IMR-90 (cell line): ENCODE measurements around the gene MTG1. TPM values are rescaled to one million over a fixed set of nuclear protein-coding genes. Genes with fewer than 3 reads are reported as not detected.

Experiments
- ATAC-seq: fragments of 200-7000 bp; cut with Tn5 transposase; 2 replicates; pipeline ENCODE4 v1.9.1; 2020; ENCODE audit warnings: low read depth, mild to moderate bottlenecking, moderate library complexity
- BruUV-seq: library from RNA; stranded (reverse); fragments of 400-500 nt; replicated peaks from 2 replicates; lab custom pipeline; 2021; lab: Mats Ljungman, UMichigan
- CTCF ChIA-PET: fragments of 300-600 bp; formaldehyde crosslinking; extraction: SDS; loops from one replicate; lab custom pipeline; 2021; ENCODE audit warnings: antibody characterized with exemption; lab: Yijun Ruan, JAX
- POLR2A ChIA-PET: fragments of 300-600 bp; sonication (Branson Sonifier 250); formaldehyde crosslinking; loops from one replicate; lab custom pipeline; 2022; ENCODE audit warnings: antibody characterized with exemption; ENCODE audit not compliant: unreplicated experiment; lab: Charles Lee
- DNase-seq: peaks from one replicate; pipeline ENCODE4 v3.0.0; 2013
- H2AFZ ChIP-seq: replicated peaks from 2 replicates; pipeline ENCODE3; 2013; ENCODE audit warnings: low read length, mild to moderate bottlenecking; ENCODE audit not compliant: poor library complexity
- H2AK5ac ChIP-seq: 2 replicates; pipeline ENCODE4 v1.6.1; 2013; ENCODE audit warnings: low read depth, low read length, inconsistent platforms
- H2AK9ac ChIP-seq: replicated peaks from 2 replicates; pipeline ENCODE3; 2013; ENCODE audit warnings: mild to moderate bottlenecking, low read depth, low read length, moderate library complexity; ENCODE audit not compliant: poor library complexity
- H2BK120ac ChIP-seq: 2 replicates; pipeline ENCODE4 v1.6.1; 2013; ENCODE audit warnings: low read depth, low read length, inconsistent platforms
- H2BK15ac ChIP-seq: 3 replicates; pipeline ENCODE4 v1.6.1; 2013; ENCODE audit warnings: low read depth, low read length, inconsistent platforms
- H2BK20ac ChIP-seq: 2 replicates; pipeline ENCODE4 v1.6.1; 2013; ENCODE audit warnings: low read depth, mild to moderate bottlenecking, inconsistent platforms, low read length, moderate library complexity
- H2BK5ac ChIP-seq: 2 replicates; pipeline ENCODE4 v1.6.1; 2013; ENCODE audit warnings: mild to moderate bottlenecking, low read depth, low read length, inconsistent platforms; ENCODE audit not compliant: poor library complexity, severe bottlenecking
- H3K14ac ChIP-seq: replicated peaks from 2 replicates; pipeline ENCODE4 v1.6.1; 2013; ENCODE audit warnings: low read depth, low read length, inconsistent platforms
- H3K18ac ChIP-seq: 2 replicates; pipeline ENCODE4 v1.6.1; 2013; ENCODE audit warnings: low read depth, low read length, control low read depth
- H3K23ac ChIP-seq: 2 replicates; pipeline ENCODE4 v1.6.1; 2013; ENCODE audit warnings: low read depth, low read length, inconsistent platforms
- H3K27ac ChIP-seq: 2 replicates; pipeline ENCODE4 v1.5.1; 2013; ENCODE audit warnings: mild to moderate bottlenecking, control low read depth, low read length; ENCODE audit not compliant: insufficient read depth
- H3K27me3 ChIP-seq: 2 replicates; pipeline ENCODE4 v1.6.1; 2013; ENCODE audit warnings: low read length; ENCODE audit not compliant: control insufficient read depth, insufficient read depth
- H3K36me3 ChIP-seq: 2 replicates; pipeline ENCODE4 v1.6.1; 2013; ENCODE audit warnings: low read length, mixed read lengths; ENCODE audit not compliant: control insufficient read depth, insufficient read depth
- H3K4ac ChIP-seq: 2 replicates; pipeline ENCODE4 v1.6.1; 2013; ENCODE audit warnings: low read depth, low read length, inconsistent platforms
- H3K4me1 ChIP-seq: 2 replicates; pipeline ENCODE4 v1.6.1; 2013; ENCODE audit warnings: low read length, mixed read lengths; ENCODE audit not compliant: control insufficient read depth, insufficient read depth
- H3K4me2 ChIP-seq: 2 replicates; pipeline ENCODE4 v1.6.1; 2013; ENCODE audit warnings: low read depth, mild to moderate bottlenecking, control low read depth, low read length, moderate library complexity
- H3K4me3 ChIP-seq: 2 replicates; pipeline ENCODE4 v1.5.1; 2013; ENCODE audit warnings: low read depth, mild to moderate bottlenecking, control low read depth, low read length, moderate library complexity; ENCODE audit not compliant: insufficient read depth
- H3K56ac ChIP-seq: 2 replicates; pipeline ENCODE4 v1.6.1; 2013; ENCODE audit warnings: low read length, inconsistent platforms; ENCODE audit not compliant: insufficient read depth; ENCODE audit errors: extremely low read depth
- H3K79me1 ChIP-seq, 2 experiments: 2 replicates each; pipeline ENCODE4 v1.6.1; 2013; ENCODE audit warnings: low read length in 2 of 2, inconsistent platforms in 1 of 2, low read depth in 1 of 2
- H3K9ac ChIP-seq: 2 replicates; pipeline ENCODE4 v1.6.1; 2013; ENCODE audit warnings: low read depth, low read length, control low read depth
- H3K9me1 ChIP-seq: 2 replicates; pipeline ENCODE4 v1.6.1; 2013; ENCODE audit warnings: low read length, inconsistent platforms; ENCODE audit not compliant: insufficient read depth
- H3K9me3 ChIP-seq: 2 replicates; pipeline ENCODE4 v1.6.1; 2013; ENCODE audit warnings: low read length; ENCODE audit not compliant: control insufficient read depth, insufficient read depth
- H4K20me1 ChIP-seq: 2 replicates; pipeline ENCODE4 v1.6.1; 2013; ENCODE audit warnings: low read length, inconsistent platforms; ENCODE audit not compliant: insufficient read depth
- H4K5ac ChIP-seq: 2 replicates; pipeline ENCODE4 v1.6.1; 2013; ENCODE audit warnings: mild to moderate bottlenecking, low read depth, low read length, control low read depth
- H4K8ac ChIP-seq, 2 experiments: 2 replicates each; pipeline ENCODE4 v1.6.1; 2013; ENCODE audit warnings: low read depth in 2 of 2, low read length in 2 of 2, control low read depth in 1 of 2, inconsistent platforms in 1 of 2
- H4K91ac ChIP-seq: 2 replicates; pipeline ENCODE4 v1.6.1; 2013; ENCODE audit warnings: low read depth, low read length, inconsistent platforms; ENCODE audit not compliant: insufficient read depth
- BHLHE40 ChIP-seq: fragments of 150-350 bp; IDR thresholded peaks from 2 replicates; pipeline ENCODE4 v1.6.1; 2016; ENCODE audit warnings: mild to moderate bottlenecking, low read depth, low read length
- CEBPB ChIP-seq: IDR thresholded peaks from 2 replicates; pipeline ENCODE4 v1.6.1; 2012; ENCODE audit warnings: low read depth, low read length, improper control_type of control experiment
- CHD1 ChIP-seq: IDR thresholded peaks from 2 replicates; pipeline ENCODE4 v1.6.1; 2012; ENCODE audit warnings: low read depth, low read length, improper control_type of control experiment
- FOS ChIP-seq: fragments of 150-350 bp; IDR thresholded peaks from 2 replicates; pipeline ENCODE4 v1.6.1; 2016; ENCODE audit warnings: low read depth, low read length
- MAFK ChIP-seq: IDR thresholded peaks from 2 replicates; pipeline ENCODE4 v1.6.1; 2012; ENCODE audit warnings: low read depth, low read length, improper control_type of control experiment
- MAZ ChIP-seq: IDR thresholded peaks from 2 replicates; pipeline ENCODE4 v1.6.1; 2012; ENCODE audit warnings: low read depth, mild to moderate bottlenecking, low read length, improper control_type of control experiment, moderate library complexity, borderline replicate concordance
- MXI1 ChIP-seq: IDR thresholded peaks from 2 replicates; pipeline ENCODE4 v1.6.1; 2012; ENCODE audit warnings: low read depth, mild to moderate bottlenecking, low read length, moderate library complexity, borderline replicate concordance
- NFE2L2 ChIP-seq: fragments of 150-350 bp; IDR thresholded peaks from 2 replicates; pipeline ENCODE4 v1.6.1; 2016; ENCODE audit warnings: low read depth, mild to moderate bottlenecking, low read length
- POLR2A ChIP-seq: IDR thresholded peaks from 2 replicates; pipeline ENCODE4 v1.6.1; 2012; ENCODE audit warnings: mild to moderate bottlenecking, low read depth, low read length
- RAD21 ChIP-seq: IDR thresholded peaks from 2 replicates; pipeline ENCODE4 v1.6.1; 2012; ENCODE audit warnings: low read length, improper control_type of control experiment
- RCOR1 ChIP-seq: IDR thresholded peaks from 2 replicates; pipeline ENCODE4 v1.6.1; 2012; ENCODE audit warnings: mild to moderate bottlenecking, low read length, improper control_type of control experiment; ENCODE audit not compliant: insufficient replicate concordance
- RFX5 ChIP-seq: IDR thresholded peaks from 2 replicates; pipeline ENCODE4 v1.8.0; 2012; ENCODE audit warnings: low read depth, mild to moderate bottlenecking, low read length, moderate library complexity
- SMC3 ChIP-seq: fragments of 150-350 bp; IDR thresholded peaks from 2 replicates; pipeline ENCODE4 v1.6.1; 2016; ENCODE audit warnings: low read depth, mild to moderate bottlenecking, antibody characterized with exemption, low read length, moderate library complexity
- WGBS, 2 experiments: methylation state at CpG; one replicate each; pipeline versions ENCODE4 v1.1.5 to v1.1.7; 2013; ENCODE audit warnings: missing lambda C conversion rate in 2 of 2; ENCODE audit not compliant: insufficient read length in 1 of 2; ENCODE audit errors: extremely low coverage in 2 of 2; 5-methylcytosine and 5-hydroxymethylcytosine counted together
- dilution Hi-C: fragments of 300-500 bp; cut with HindIII; formaldehyde crosslinking; loops from one replicate; pipeline ENCODE4 v1.14.3; 2018; ENCODE audit warnings: low sequenced_read_pairs; ENCODE audit not compliant: unreplicated experiment
- in situ Hi-C: fragments of 300-500 bp; cut with MboI; formaldehyde crosslinking; loops from 3 replicates; pipeline ENCODE4 v1.14.3; 2019; ENCODE audit warnings: low sequenced_read_pairs, inconsistent platforms, mixed read lengths
- intact Hi-C: fragments of 100-400 bp; cut with micrococcal nuclease; formaldehyde crosslinking; loops from 2 replicates; pipeline ENCODE4 v1.10.0; 2022
- polyA plus RNA-seq, 3 experiments: library from polyadenylated mRNA; depleted of rRNA; stranded (reverse); fragments of >200 nt; gene quantifications; 2 replicates each; pipeline ENCODE4 v1.2.3, GENCODE V29; 2012; ENCODE audit warnings: low replicate concordance in 1 of 3
- total RNA-seq: library from RNA; depleted of rRNA; stranded (reverse); fragments of >200 nt; gene quantifications from 2 replicates; pipeline ENCODE4 v1.2.3, GENCODE V29; 2012
- TF ChIP-seq, protein P1 (sequence below): conservative IDR thresholded peaks from 2 replicates; pipeline ENCODE4 v1.5.1; 2012; ENCODE audit warnings: mild to moderate bottlenecking, low read depth, low read length, improper control_type of control experiment
- TF ChIP-seq, protein P2 (sequence below): fragments of 150-350 bp; IDR thresholded peaks from 2 replicates; pipeline ENCODE4 v1.6.1; 2016; ENCODE audit warnings: low read depth, mild to moderate bottlenecking, low read length, moderate library complexity, borderline replicate concordance
- TF ChIP-seq, protein P3 (sequence below): fragments of 150-350 bp; IDR thresholded peaks from 2 replicates; pipeline ENCODE4 v1.6.1; 2017; ENCODE audit warnings: mild to moderate bottlenecking, antibody characterized with exemption, low read length, low read depth

The MTG1 gene
- total and polyA plus RNA-seq, 2 of the 4 experiments (the other 2 are of a cell fraction): 38.5 to 64.8 TPM

DNA sequence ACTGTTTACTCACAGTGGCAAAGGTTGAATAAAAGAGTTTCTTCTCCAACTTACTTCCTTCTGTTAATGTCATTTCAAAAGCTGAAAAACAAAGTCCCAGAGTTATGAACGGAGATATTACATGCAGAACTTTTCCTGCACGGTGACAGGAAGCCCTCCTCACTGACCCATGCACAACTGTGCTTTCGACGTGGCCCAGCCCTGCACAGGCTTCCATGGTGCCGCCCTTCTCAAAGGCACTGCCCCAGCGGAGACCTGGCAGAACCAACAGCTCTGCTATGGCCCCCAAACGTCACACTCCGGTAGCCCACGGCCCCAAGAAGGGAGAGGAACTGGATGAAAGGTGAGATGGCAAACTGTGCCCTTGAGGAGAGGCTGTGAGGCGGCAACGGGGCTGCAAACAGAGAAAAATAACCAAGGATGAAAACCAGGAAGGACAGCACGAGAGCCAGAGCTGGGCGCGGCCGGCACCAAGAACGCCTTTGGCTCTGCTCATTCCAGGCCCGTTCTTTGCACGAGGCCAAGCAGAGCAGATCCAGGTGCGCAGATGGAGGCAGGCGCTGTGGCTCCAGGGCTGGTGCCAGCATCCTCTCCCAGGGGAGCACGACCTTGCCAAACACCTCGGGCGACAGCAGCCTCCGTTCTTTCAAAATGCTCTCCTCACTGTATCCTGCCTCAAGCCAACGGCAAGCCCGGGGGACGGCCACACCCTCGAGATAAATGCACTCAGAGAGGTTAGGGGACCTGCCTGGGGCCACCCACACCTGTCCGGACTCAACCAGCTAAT is 29.1 kb upstream of the MTG1 start:
- H3K18ac ChIP-seq: no peak overlapping the region
- no peak overlapping the region for H2AK9ac ChIP-seq
- peaks cover 52% of the 10 kb centered on the region for H3K36me3 ChIP-seq
- DNase-seq (no peak), ATAC-seq (no peak)
- no peak overlapping the region for H4K5ac ChIP-seq
- H3K27me3 ChIP-seq: no peaks in the 10 kb centered on the region
- no peak overlapping the region for H2BK5ac ChIP-seq
- H4K20me1 ChIP-seq: no peaks in the 10 kb centered on the region
- no peaks in the 10 kb centered on the region; the same call in 1 of the 2 replicates for H3K9me1 ChIP-seq
- H2BK120ac ChIP-seq: no peak overlapping the region
- no peak overlapping the region for H2BK15ac ChIP-seq
- H3K4me1 ChIP-seq: no peaks in the 10 kb centered on the region
- ChIA-PET POLR2A (no interaction called here), CTCF (no interaction called here)
- dilution Hi-C loops: no loop called here
- no peak overlapping the region for H3K56ac ChIP-seq
- H3K4me3 ChIP-seq: no peak overlapping the region
- H4K91ac ChIP-seq: no peak overlapping the region
- H3K4me2 ChIP-seq: no peak overlapping the region
- H3K9ac ChIP-seq: no peak overlapping the region
- TF ChIP-seq, protein P1, sequence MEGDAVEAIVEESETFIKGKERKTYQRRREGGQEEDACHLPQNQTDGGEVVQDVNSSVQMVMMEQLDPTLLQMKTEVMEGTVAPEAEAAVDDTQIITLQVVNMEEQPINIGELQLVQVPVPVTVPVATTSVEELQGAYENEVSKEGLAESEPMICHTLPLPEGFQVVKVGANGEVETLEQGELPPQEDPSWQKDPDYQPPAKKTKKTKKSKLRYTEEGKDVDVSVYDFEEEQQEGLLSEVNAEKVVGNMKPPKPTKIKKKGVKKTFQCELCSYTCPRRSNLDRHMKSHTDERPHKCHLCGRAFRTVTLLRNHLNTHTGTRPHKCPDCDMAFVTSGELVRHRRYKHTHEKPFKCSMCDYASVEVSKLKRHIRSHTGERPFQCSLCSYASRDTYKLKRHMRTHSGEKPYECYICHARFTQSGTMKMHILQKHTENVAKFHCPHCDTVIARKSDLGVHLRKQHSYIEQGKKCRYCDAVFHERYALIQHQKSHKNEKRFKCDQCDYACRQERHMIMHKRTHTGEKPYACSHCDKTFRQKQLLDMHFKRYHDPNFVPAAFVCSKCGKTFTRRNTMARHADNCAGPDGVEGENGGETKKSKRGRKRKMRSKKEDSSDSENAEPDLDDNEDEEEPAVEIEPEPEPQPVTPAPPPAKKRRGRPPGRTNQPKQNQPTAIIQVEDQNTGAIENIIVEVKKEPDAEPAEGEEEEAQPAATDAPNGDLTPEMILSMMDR: no peak
- no peak for TF ChIP-seq RCOR1
- TF ChIP-seq, protein P2, sequence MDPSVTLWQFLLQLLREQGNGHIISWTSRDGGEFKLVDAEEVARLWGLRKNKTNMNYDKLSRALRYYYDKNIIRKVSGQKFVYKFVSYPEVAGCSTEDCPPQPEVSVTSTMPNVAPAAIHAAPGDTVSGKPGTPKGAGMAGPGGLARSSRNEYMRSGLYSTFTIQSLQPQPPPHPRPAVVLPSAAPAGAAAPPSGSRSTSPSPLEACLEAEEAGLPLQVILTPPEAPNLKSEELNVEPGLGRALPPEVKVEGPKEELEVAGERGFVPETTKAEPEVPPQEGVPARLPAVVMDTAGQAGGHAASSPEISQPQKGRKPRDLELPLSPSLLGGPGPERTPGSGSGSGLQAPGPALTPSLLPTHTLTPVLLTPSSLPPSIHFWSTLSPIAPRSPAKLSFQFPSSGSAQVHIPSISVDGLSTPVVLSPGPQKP: no peak
- no peak for TF ChIP-seq MAZ
- no peak for TF ChIP-seq MAFK
- TF ChIP-seq SMC3: no peak
- no peak for TF ChIP-seq NFE2L2
- no peak for TF ChIP-seq CHD1
- TF ChIP-seq RFX5: no peak
- TF ChIP-seq MXI1: no peak
- TF ChIP-seq CEBPB: no peak
- TF ChIP-seq FOS: no peak
- TF ChIP-seq, protein P3, sequence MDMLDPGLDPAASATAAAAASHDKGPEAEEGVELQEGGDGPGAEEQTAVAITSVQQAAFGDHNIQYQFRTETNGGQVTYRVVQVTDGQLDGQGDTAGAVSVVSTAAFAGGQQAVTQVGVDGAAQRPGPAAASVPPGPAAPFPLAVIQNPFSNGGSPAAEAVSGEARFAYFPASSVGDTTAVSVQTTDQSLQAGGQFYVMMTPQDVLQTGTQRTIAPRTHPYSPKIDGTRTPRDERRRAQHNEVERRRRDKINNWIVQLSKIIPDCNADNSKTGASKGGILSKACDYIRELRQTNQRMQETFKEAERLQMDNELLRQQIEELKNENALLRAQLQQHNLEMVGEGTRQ: no peak
- TF ChIP-seq POLR2A: no peak
- no peak for TF ChIP-seq BHLHE40
- no peak for TF ChIP-seq RAD21
- no peak overlapping the region for H3K4ac ChIP-seq
- H3K79me1 ChIP-seq: no peaks in the 10 kb centered on the region
- H3K23ac ChIP-seq: no peak overlapping the region
- no peak overlapping the region for H2BK20ac ChIP-seq
- no TSS peak for BruUV-seq
- no peak overlapping the region for H4K8ac ChIP-seq
- H2AK5ac ChIP-seq: no peak overlapping the region
- no peak overlapping the region for H2AFZ ChIP-seq
- intact Hi-C loops: no loop called here
- H3K9me3 ChIP-seq: no peaks in the 10 kb centered on the region
- no peak overlapping the region for H3K14ac ChIP-seq
- in situ Hi-C loops: no loop called here
- 100% methylated on average over 5 of the region's 29 CpGs; no CpG with 5 or more reads in 1 of the 2 experiments for WGBS, 2 experiments
- H3K27ac ChIP-seq: no peak overlapping the region
